Transverse colon (tissue), 4 donors: ENCODE measurements around the gene PRIMA1.

Experiments
- CTCF ChIP-seq, 5 experiments: fragments of 200-600 bp in 3 of 5; fragments of 450-650 bp in 2 of 5; sonication (generic) in 3 of 5; IDR thresholded peaks; 1 replicate in 2 of 5; 2 replicates in 3 of 5; pipeline ENCODE4 v1.5.1; 2016 to 2017; ENCODE audit warnings: antibody characterized with exemption in 5 of 5, inconsistent platforms in 3 of 5, mild to moderate bottlenecking in 2 of 5, moderate library complexity in 1 of 5
- POLR2AphosphoS5 ChIP-seq, 3 donors: sonication (generic); formaldehyde crosslinking; IDR thresholded peaks; one replicate each; pipeline ENCODE4 v1.6.1; 2016; ENCODE audit warnings: antibody characterized with exemption in 3 of 3

GRCh38 chr14:93741556-93742230 is 46.6 kb downstream of the PRIMA1 start:
- TF ChIP-seq CTCF (IDR thresholded peaks at IDR 0.05) (no peak), POLR2AphosphoS5 (IDR thresholded peaks at IDR 0.05) (no peak)
